ENCODE measurements around the gene AP1S1.
A peak's percentile ranks its signal among the peaks of the same experiment; 100 is the strongest.

Gene AP1S1

GRCh38 chr7:101159696-101160674 lies 5.7 kb downstream of the AP1S1 start:
- DNase-seq = no peak

- no peak for DNase-seq
Measured at GRCh38 chr7:101160910-101161309, 6.6 kb downstream of the AP1S1 start.

GRCh38 chr7:101161692-101162471 lies 7.6 kb downstream of the AP1S1 start:
- DNase-seq = no peak

- DNase-seq = peak; percentile 55
Measured at GRCh38 chr7:101162551-101163278, 8.4 kb downstream of the AP1S1 start.

GRCh38 chr7:101163279-101164070 lies 9.2 kb downstream of the AP1S1 start:
- DNase-seq = peak; percentile 45

- no peak for DNase-seq
Measured at GRCh38 chr7:101164071-101164840, 10.0 kb downstream of the AP1S1 start.

GRCh38 chr7:101165075-101165957 lies 11.0 kb downstream of the AP1S1 start, which contains the start of gene VGF:
TSS of gene VGF (minus strand) at chr7:101165569. CDS start at chr7:101164843, 726 bp downstream.
- peak; percentile 91 for DNase-seq

GRCh38 chr7:101165958-101166647 lies 11.8 kb downstream of the AP1S1 start:
- no peak for DNase-seq

GRCh38 chr7:101166648-101166908 lies 12.3 kb downstream of the AP1S1 start:
- no peak for DNase-seq

- no peak for DNase-seq
Measured at GRCh38 chr7:101166909-101167644, 12.8 kb downstream of the AP1S1 start.

GRCh38 chr7:101167645-101168411 lies 13.6 kb downstream of the AP1S1 start:
- no peak for DNase-seq

GRCh38 chr7:101168412-101169049 lies 14.3 kb downstream of the AP1S1 start:
- no peak for DNase-seq

GRCh38 chr7:101169110-101169837 lies 15.0 kb downstream of the AP1S1 start:
- DNase-seq = no peak

GRCh38 chr7:101169838-101170551 lies 15.7 kb downstream of the AP1S1 start:
- peak; percentile 48 for DNase-seq

- DNase-seq = no peak
Measured at GRCh38 chr7:101170617-101171441, 16.6 kb downstream of the AP1S1 start.

Data from NCI-H1436 (cell line).